ENCODE measurements around the gene EIF3I.
"Not testable (repeated sequence)": the region's sequence is repeated elsewhere in the genome, so short reads cannot be mapped to it uniquely, and the experiment has no call there.

Gene EIF3I

GRCh38 chr1:32232558-32233304 lies 10.5 kb downstream of the EIF3I start:
- no peak for DNase-seq

GRCh38 chr1:32234792-32235191 lies 12.6 kb downstream of the EIF3I start:
- DNase-seq: no peak

GRCh38 chr1:32239337-32239736 lies 17.1 kb downstream of the EIF3I start:
- no peak for DNase-seq

GRCh38 chr1:32239790-32240139 lies 17.6 kb downstream of the EIF3I start:
- no peak for DNase-seq

GRCh38 chr1:32240140-32240951 lies 18.1 kb downstream of the EIF3I start:
- peak; percentile 34 for DNase-seq

GRCh38 chr1:32241001-32241763 lies 19.0 kb downstream of the EIF3I start:
- no peak for DNase-seq

- no peak for DNase-seq
These were observed 20.2 kb downstream of the EIF3I start for GRCh38 chr1:32242341-32242851.

- DNase-seq: no peak
These were observed 24.7 kb downstream of the EIF3I start, which contains the start of gene FAM167B for GRCh38 chr1:32246888-32247273. Gene FAM167B, plus strand, starts transcription at chr1:32247222. Its CDS starts 200 bp downstream, at chr1:32247422.

GRCh38 chr1:32247452-32247851 lies 25.2 kb downstream of the EIF3I start:
- no peak for DNase-seq

GRCh38 chr1:32247983-32248889 lies 26.0 kb downstream of the EIF3I start:
- peak; percentile 45 for DNase-seq

GRCh38 chr1:32249831-32250525 lies 27.8 kb downstream of the EIF3I start:
- no peak for DNase-seq

GRCh38 chr1:32250893-32251716 lies 28.9 kb downstream of the EIF3I start, which contains the start of gene LCK:
Gene LCK, plus strand, starts transcription at chr1:32251265. Its CDS starts 23,065 bp downstream, at chr1:32274330.
- DNase-seq: peak; percentile 46

- no peak for DNase-seq
These were observed 33.2 kb downstream of the EIF3I start for GRCh38 chr1:32255072-32256071.

GRCh38 chr1:32256473-32257226 lies 34.4 kb downstream of the EIF3I start:
- no peak for DNase-seq

GRCh38 chr1:32257227-32257508 lies 35.0 kb downstream of the EIF3I start:
- DNase-seq: no peak

- DNase-seq: not testable (repeated sequence)
These were observed 41.0 kb downstream of the EIF3I start for GRCh38 chr1:32263236-32263593.

GRCh38 chr1:32263744-32264143 lies 41.5 kb downstream of the EIF3I start:
- no peak for DNase-seq

- no peak for DNase-seq
These were observed 43.6 kb downstream of the EIF3I start for GRCh38 chr1:32265846-32266245.
